RCC 7860 (cell line): ENCODE data around the gene APBB3.

Experiments used
- DNase-seq: peaks from one replicate; pipeline ENCODE4 v3.0.0-alpha.2; 2015; ENCODE audit warnings: low spot score
- FAIRE-seq: peaks from 2 replicates; lab custom pipeline; 2012; peaks lifted over from hg19 to GRCh38; lab: Jason Lieb, UNC

The APBB3 gene

GRCh38 chr5:140557136-140557805, 7.1 kb downstream of the APBB3 start, which contains the start of gene SRA1:
TSS of gene SRA1 (minus strand) at chr5:140557473. CDS start at chr5:140557452, 21 bp downstream.
- DNase-seq (peak; percentile 76), FAIRE-seq (no peak)

- FAIRE-seq (no peak), DNase-seq (no peak)
These were observed 8.0 kb downstream of the APBB3 start for GRCh38 chr5:140556438-140556837.

- FAIRE-seq (no peak), DNase-seq (no peak)
These were observed 8.6 kb downstream of the APBB3 start for GRCh38 chr5:140555747-140556312.

GRCh38 chr5:140554454-140554853, 9.9 kb downstream of the APBB3 start:
- FAIRE-seq: no peak
- no peak for DNase-seq

- no peak for DNase-seq
- no peak for FAIRE-seq
These were observed 10.7 kb downstream of the APBB3 start for GRCh38 chr5:140553657-140554056.

GRCh38 chr5:140551872-140552271, 12.5 kb downstream of the APBB3 start:
- DNase-seq: no peak
- no peak for FAIRE-seq

GRCh38 chr5:140550147-140551079, 14.0 kb downstream of the APBB3 start:
- DNase-seq: no peak

GRCh38 chr5:140549237-140550144, 14.9 kb downstream of the APBB3 start:
- FAIRE-seq (no peak), DNase-seq (no peak)

More at GRCh38 chr5:140550147-140551079, 14.0 kb downstream of the APBB3 start:
- FAIRE-seq: no peak

GRCh38 chr5:140548791-140549190, 15.6 kb downstream of the APBB3 start:
- FAIRE-seq (no peak), DNase-seq (no peak)

- no peak for DNase-seq
- FAIRE-seq: no peak
These were observed 16.1 kb downstream of the APBB3 start for GRCh38 chr5:140548300-140548688.

GRCh38 chr5:140547508-140548299, 16.7 kb downstream of the APBB3 start, which contains the start of gene EIF4EBP3:
TSS of gene EIF4EBP3 (plus strand) at chr5:140547662. CDS start at chr5:140547738, 76 bp downstream.
- FAIRE-seq (no peak), DNase-seq (no peak)

- FAIRE-seq: no peak
- no peak for DNase-seq
These were observed 17.4 kb downstream of the APBB3 start for GRCh38 chr5:140546851-140547507.

GRCh38 chr5:140545606-140546005, 18.8 kb downstream of the APBB3 start:
- FAIRE-seq (no peak), DNase-seq (no peak)

GRCh38 chr5:140544986-140545385, 19.4 kb downstream of the APBB3 start:
- FAIRE-seq (no peak), DNase-seq (no peak)

- no peak for FAIRE-seq
- no peak for DNase-seq
These were observed 21.4 kb downstream of the APBB3 start for GRCh38 chr5:140542972-140543371.

GRCh38 chr5:140540227-140540626, 24.2 kb downstream of the APBB3 start:
- FAIRE-seq: no peak
- DNase-seq: no peak

- no peak for DNase-seq
- no peak for FAIRE-seq
These were observed 40.4 kb downstream of the APBB3 start for GRCh38 chr5:140524003-140524402.

GRCh38 chr5:140513124-140513523, 51.3 kb downstream of the APBB3 start:
- FAIRE-seq (no peak), DNase-seq (no peak)

GRCh38 chr5:140509898-140510297, 54.5 kb downstream of the APBB3 start:
- DNase-seq: no peak
- FAIRE-seq: no peak
